GM12891 (cell line): ENCODE results near the gene VTI1A.

ENCODE experiments used
- DNase-seq: peaks from one replicate; pipeline ENCODE4 v3.0.0; 2011; ENCODE audit warnings: low spot score; ENCODE audit not compliant: insufficient read length
- FAIRE-seq: peaks from 2 replicates; lab custom pipeline; 2011; peaks lifted over from hg19 to GRCh38; lab: Jason Lieb, UNC
- PAX5 ChIP-seq: IDR thresholded peaks from 2 replicates; pipeline ENCODE4 v1.6.1; 2011; ENCODE audit warnings: low read length, moderate library complexity, mild to moderate bottlenecking; ENCODE audit not compliant: insufficient read depth, severe bottlenecking
- POLR2A ChIP-seq: IDR thresholded peaks from 2 replicates; pipeline ENCODE4 v1.6.1; 2011; ENCODE audit warnings: low read depth, low read length, control low read depth
- POLR2AphosphoS5 ChIP-seq: IDR thresholded peaks from 2 replicates; pipeline ENCODE4 v1.6.1; 2011; ENCODE audit warnings: low read depth, low read length, control low read depth
- POU2F2 ChIP-seq: IDR thresholded peaks from 2 replicates; pipeline ENCODE4 v1.6.1; 2011; ENCODE audit warnings: low read depth, mild to moderate bottlenecking, control low read depth, low read length, moderate library complexity
- SPI1 ChIP-seq: IDR thresholded peaks from 2 replicates; pipeline ENCODE4 v1.6.1; 2011; ENCODE audit warnings: low read depth, low read length, control low read depth
- TAF1 ChIP-seq: IDR thresholded peaks from 2 replicates; pipeline ENCODE4 v1.6.1; 2011; ENCODE audit warnings: low read depth, low read length, control low read depth

VTI1A gene

GRCh38 chr10:112838784-112839481 is 391.9 kb downstream of the VTI1A start:
- no peak for TF ChIP-seq SPI1
- no peak for TF ChIP-seq POLR2AphosphoS5
- no peak for FAIRE-seq
- DNase-seq, result no peak

GRCh38 chr10:112839928-112840654 is 393.1 kb downstream of the VTI1A start:
- no peak for FAIRE-seq
- TF ChIP-seq POLR2AphosphoS5 (no peak), POU2F2 (no peak), TAF1 (no peak), SPI1 (no peak), PAX5 (no peak), POLR2A (no peak)
- DNase-seq, result no peak

GRCh38 chr10:112841549-112841948 is 394.5 kb downstream of the VTI1A start:
- FAIRE-seq (no peak), DNase-seq (no peak)
- TF ChIP-seq POLR2A (no peak), POLR2AphosphoS5 (no peak), POU2F2 (no peak), SPI1 (no peak), TAF1 (no peak), PAX5 (no peak)

GRCh38 chr10:112842832-112843360 is 395.9 kb downstream of the VTI1A start:
- FAIRE-seq, result no peak
- peak; percentile 31 for DNase-seq
- TF ChIP-seq PAX5, result peak; percentile 96
- no peak for TF ChIP-seq SPI1

DNA sequence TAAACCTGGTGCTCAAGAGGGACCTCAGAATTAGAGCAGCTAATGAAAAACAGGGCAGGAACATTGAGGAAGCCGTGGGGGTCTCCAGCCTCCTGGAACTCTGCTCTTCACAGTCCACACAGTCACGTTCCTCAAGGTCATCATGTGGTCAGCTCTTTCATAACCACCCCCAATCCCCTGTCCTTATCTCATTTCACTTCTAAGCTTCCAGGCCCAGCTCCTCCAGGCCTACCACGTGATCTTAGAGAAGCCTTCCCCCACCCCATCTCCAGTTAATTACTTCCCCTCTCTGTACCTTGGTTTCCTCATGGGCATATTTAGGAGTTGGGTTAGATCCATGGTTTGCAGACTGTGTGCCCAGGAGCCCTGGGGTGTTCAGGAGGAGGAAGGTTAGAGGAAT is 396.6 kb downstream of the VTI1A start:
- FAIRE-seq (no peak), DNase-seq (no peak)
- TF ChIP-seq POLR2A (no peak), PAX5 (no peak), SPI1 (no peak), TAF1 (no peak), POLR2AphosphoS5 (no peak), POU2F2 (no peak)

GRCh38 chr10:112844681-112845544 is 397.9 kb downstream of the VTI1A start:
- no peak for FAIRE-seq
- TF ChIP-seq SPI1 (no peak), PAX5 (no peak), POLR2A (no peak), POLR2AphosphoS5 (no peak), POU2F2 (no peak), TAF1 (no peak)
- DNase-seq, result no peak

GRCh38 chr10:112847778-112848177 is 400.8 kb downstream of the VTI1A start:
- FAIRE-seq, result no peak
- no peak for DNase-seq
- TF ChIP-seq POLR2A, result no peak
- no peak for TF ChIP-seq SPI1
- no peak for TF ChIP-seq POLR2AphosphoS5
- no peak for TF ChIP-seq PAX5
- no peak for TF ChIP-seq POU2F2
- TF ChIP-seq TAF1, result no peak

DNA sequence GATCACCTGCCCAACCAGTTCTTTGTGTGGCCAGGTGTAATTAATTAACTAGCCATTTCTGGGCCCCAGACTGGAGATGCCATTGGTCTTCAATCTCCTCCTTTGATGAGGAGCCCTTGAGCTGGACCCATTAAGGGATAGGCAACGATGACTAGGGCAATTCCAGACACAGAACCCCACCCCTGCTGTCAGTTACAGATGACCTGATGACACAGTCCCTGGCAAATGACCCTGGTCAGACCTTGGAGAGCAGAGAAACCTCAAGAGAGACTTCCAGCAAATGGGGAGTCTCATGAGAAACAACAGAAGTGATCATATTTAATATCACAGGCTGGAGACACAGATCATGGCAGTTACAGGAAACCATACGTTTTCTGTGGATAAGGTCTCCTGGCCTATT is 401.2 kb downstream of the VTI1A start:
- FAIRE-seq (no peak), DNase-seq (no peak)
- TF ChIP-seq SPI1, result no peak
- no peak for TF ChIP-seq PAX5
- no peak for TF ChIP-seq TAF1
- no peak for TF ChIP-seq POLR2A

DNA sequence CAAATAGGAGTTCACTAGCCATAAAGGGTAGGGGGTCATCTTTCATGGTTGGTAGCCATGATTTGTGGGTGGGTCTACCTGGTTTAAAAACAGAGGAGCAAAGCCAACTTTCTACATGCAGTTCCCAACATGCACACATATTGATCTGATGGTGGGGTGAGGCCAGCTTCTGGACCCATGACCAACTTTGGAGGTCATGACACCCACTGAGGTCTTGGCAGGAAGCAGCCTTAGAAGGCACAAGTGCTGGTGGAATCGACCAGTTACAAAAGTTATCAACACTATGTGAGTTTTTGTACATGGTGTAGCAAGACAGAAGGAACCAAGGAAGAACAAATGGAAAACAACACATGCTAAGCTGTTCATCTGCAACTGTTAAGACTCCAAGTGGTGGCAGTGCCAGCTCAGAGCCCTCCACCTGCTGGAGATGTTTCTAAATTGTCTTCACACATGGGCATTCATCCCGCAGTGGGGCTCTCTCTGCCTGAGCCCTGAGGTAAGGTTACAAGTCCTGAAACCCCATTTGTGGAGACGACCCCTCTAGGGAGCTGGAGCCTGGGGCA is 401.9 kb downstream of the VTI1A start:
- TF ChIP-seq TAF1 (no peak), SPI1 (no peak), POU2F2 (no peak), PAX5 (no peak)
- FAIRE-seq (no peak), DNase-seq (no peak)
